ENCODE measurements around the gene L3MBTL4.
A peak's percentile ranks its signal among the peaks of the same experiment; 100 is the strongest.

The L3MBTL4 gene

DNA sequence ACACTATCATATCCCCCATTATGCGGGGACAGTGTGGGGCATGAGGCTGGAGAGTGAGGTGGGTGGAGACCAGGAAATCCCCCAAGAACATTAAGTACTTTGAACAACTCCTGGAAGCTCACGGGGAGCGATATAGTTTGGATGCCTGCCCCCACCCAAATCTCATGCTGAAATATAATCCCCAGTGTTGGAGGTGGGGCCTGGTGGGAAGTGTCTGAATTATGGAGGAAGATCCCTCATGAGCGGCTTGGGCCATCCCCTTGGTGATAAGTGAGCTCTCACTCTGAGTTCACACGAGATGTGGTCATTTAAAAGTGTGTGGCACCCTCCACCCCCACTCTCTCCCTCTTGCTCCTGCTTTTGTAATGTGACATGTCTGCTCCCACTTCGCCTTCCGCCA is 422.3 kb downstream of the L3MBTL4 start:
- no peak overlapping the region for H3K4me3 ChIP-seq (ENCODE audit: low read depth, low read length)
- DNase-seq (ENCODE audit: low read depth) = no peak
- TF ChIP-seq, protein P1, sequence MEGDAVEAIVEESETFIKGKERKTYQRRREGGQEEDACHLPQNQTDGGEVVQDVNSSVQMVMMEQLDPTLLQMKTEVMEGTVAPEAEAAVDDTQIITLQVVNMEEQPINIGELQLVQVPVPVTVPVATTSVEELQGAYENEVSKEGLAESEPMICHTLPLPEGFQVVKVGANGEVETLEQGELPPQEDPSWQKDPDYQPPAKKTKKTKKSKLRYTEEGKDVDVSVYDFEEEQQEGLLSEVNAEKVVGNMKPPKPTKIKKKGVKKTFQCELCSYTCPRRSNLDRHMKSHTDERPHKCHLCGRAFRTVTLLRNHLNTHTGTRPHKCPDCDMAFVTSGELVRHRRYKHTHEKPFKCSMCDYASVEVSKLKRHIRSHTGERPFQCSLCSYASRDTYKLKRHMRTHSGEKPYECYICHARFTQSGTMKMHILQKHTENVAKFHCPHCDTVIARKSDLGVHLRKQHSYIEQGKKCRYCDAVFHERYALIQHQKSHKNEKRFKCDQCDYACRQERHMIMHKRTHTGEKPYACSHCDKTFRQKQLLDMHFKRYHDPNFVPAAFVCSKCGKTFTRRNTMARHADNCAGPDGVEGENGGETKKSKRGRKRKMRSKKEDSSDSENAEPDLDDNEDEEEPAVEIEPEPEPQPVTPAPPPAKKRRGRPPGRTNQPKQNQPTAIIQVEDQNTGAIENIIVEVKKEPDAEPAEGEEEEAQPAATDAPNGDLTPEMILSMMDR (IDR thresholded peaks at IDR 0.05; ENCODE audit: insufficient read depth, low read depth, low read length, missing control alignments) = no peak

DNA sequence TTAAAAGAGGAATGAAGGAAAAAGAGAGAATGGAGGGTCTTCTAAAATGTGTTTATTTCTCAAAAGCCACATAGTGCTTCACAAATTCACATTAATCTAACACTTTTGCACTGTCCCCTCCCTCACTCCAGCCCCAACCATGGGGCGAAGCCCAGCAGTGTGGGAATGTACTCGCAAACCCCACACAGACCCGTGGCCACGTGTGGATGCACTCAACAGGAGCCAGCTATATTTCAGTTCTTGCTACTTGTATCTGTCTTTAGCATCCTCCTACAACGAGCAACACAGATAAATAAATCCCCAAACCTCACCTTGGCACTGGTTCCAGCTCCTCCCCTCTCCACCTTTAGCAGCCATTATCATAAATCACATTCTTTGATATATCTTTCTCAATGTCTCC is 427.5 kb downstream of the L3MBTL4 start:
- TF ChIP-seq, protein P1 (IDR thresholded peaks at IDR 0.05; ENCODE audit: insufficient read depth, low read depth, low read length, missing control alignments) = no peak
- no peak overlapping the region for H3K4me3 ChIP-seq (ENCODE audit: low read depth, low read length)
- no peak for DNase-seq (ENCODE audit: low read depth)

DNA sequence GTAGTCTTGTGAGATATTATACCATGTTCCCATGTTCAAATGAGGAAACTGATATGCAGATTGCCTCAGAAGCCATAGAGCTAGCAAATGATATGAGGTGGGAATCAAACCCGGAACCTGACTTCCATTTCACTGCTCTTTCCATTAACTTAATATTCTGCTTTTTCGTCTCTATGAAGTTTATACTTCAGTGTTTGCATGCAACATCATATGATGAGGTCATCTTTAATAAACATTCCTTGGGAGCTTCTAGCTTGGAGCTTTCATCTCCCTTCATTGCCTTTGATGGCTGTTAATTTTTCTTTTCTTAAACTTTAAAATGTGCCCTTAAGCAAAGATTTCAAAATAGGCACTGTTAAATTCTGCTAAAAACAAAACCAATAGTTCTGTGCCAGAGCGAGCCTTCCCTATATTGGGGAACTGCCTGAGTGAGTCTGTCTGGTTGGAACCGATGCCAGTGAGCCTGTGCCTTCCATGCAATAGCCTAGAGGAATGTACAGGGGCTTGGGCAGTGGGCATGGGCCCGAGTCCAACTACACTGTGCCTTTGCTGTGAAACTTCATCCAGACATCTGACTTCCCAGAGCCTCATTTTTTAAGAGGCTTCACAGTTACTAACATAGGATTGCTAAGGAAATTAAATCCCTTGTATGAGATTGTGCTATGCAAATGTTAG is 428.3 kb downstream of the L3MBTL4 start:
- TF ChIP-seq, protein P1 (IDR thresholded peaks at IDR 0.05; ENCODE audit: insufficient read depth, low read depth, low read length, missing control alignments) = no peak
- no peak for DNase-seq (ENCODE audit: low read depth)
- H3K4me3 ChIP-seq (ENCODE audit: low read depth, low read length) = no peak overlapping the region

DNA sequence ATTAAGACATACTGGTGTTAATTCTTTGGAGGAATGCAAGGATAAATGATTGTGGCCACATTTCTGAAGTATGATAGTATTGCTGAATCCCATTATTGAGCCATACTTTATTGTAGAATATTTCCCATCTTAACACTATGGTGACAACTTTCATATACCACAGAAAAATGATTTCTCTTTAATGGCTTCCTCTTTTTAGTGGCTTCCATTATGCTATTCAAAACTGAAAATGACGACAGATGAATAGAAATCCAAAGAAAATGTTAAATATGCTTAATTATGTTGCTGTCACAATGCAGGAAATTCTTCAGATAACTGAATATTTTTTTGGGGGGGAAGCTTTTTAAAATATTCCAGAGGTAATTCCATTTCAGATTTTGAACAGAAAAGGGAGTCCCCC is 430.5 kb downstream of the L3MBTL4 start:
- TF ChIP-seq, protein P1 (IDR thresholded peaks at IDR 0.05; ENCODE audit: insufficient read depth, low read depth, low read length, missing control alignments) = no peak
- no peak for DNase-seq (ENCODE audit: low read depth)
- no peak overlapping the region for H3K4me3 ChIP-seq (ENCODE audit: low read depth, low read length)

DNA sequence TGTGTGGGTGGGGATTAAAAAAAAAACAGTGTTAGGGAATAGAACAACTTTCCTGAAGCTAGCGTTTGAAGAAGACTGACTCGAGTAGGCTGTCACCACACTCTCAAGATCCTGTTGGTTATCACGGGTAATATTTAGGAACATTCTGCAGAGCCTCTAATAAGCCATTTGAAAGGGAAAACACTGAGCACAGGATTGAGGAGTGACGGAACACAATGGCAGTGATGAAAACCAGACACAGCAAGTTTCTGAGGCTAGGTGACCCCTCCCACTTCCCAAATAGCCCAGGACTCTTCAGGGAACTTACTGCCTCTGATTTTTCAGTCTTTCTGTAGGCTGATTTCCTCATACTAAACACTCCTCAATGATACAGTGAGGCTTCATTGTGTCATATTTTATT is 431.2 kb downstream of the L3MBTL4 start:
- TF ChIP-seq, protein P1 (IDR thresholded peaks at IDR 0.05; ENCODE audit: insufficient read depth, low read depth, low read length, missing control alignments) = no peak
- no peak overlapping the region for H3K4me3 ChIP-seq (ENCODE audit: low read depth, low read length)
- no peak for DNase-seq (ENCODE audit: low read depth)

DNA sequence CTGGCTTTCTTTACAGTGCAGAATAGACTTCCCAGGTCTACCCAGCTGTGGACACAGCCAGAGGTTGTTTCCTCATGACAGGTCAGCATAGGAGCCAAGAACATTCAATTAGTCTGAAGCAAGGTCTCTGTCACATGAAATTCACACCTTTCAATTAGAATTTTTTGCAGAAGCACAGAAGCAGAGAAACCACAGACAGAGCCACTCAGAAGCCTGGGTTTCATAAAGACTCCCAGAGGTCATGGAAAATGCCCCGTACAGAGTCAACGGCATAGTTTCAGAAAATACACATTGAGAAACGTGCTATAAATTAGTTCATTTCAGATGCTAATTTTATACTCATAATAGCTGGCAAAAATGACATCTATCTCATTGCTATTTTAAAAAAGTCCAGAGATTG is 432.4 kb downstream of the L3MBTL4 start:
- peak; percentile 66 for DNase-seq (ENCODE audit: low read depth)
- TF ChIP-seq, protein P1 (IDR thresholded peaks at IDR 0.05; ENCODE audit: insufficient read depth, low read depth, low read length, missing control alignments) = no peak
- H3K4me3 ChIP-seq (ENCODE audit: low read depth, low read length) = no peak overlapping the region

DNA sequence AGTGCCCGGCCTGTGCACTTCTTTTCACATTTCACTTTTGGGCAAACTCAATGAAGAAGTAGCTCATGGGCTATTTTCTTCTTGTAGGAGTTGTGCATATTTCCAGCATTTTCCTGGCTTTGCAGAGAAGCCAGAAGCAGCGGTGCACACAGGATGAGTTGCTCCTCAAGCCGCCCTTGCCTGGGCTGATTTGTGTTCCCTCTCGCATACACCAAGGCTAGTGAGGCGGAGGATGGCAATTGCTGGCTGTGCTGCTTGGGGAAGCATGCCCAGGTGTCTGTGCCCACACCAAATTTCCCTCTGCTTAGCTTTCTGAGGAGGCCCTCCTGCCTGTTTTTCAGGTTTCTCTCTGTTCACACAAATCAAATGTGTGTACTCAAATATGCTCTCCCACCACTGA is 434.0 kb downstream of the L3MBTL4 start:
- TF ChIP-seq, protein P1 (IDR thresholded peaks at IDR 0.05; ENCODE audit: insufficient read depth, low read depth, low read length, missing control alignments) = no peak
- no peak overlapping the region for H3K4me3 ChIP-seq (ENCODE audit: low read depth, low read length)
- peak; percentile 19 for DNase-seq (ENCODE audit: low read depth)

Measured in GM12865 (cell line).